GM12878 (cell line): Measurements from ENCODE around the gene IL17RE. TPM values are rescaled to one million over a fixed set of nuclear protein-coding genes. Genes with fewer than 3 reads are reported as not detected.
A peak's percentile ranks its signal among the peaks of the same experiment; 100 is the strongest.

Experiments
- ATAC-seq: fragments of 200-7000 bp; cut with Tn5 transposase; 3 replicates; pipeline ENCODE4 v1.9.1; 2020; ENCODE audit warnings: mild to moderate bottlenecking, moderate library complexity
- BruUV-seq: library from RNA; stranded (reverse); fragments of 400-500 nt; replicated peaks from 2 replicates; lab custom pipeline; 2021; lab: Mats Ljungman, UMichigan
- CTCF ChIA-PET: fragments of 300-600 bp; sonication (Branson Sonifier 250); formaldehyde crosslinking; extraction: SDS; loops from one replicate; lab custom pipeline; 2021; ENCODE audit warnings: inconsistent platforms; lab: Yijun Ruan, JAX
- POLR2A ChIA-PET: fragments of 350-600 bp; formaldehyde crosslinking; extraction: SDS; loops from one replicate; lab custom pipeline; 2021; ENCODE audit warnings: inconsistent platforms; lab: Charles Lee
- RAD21 ChIA-PET: fragments of 300-600 bp; sonication (Branson Sonifier 250); formaldehyde crosslinking; loops from one replicate; lab custom pipeline; 2023; ENCODE audit warnings: antibody characterized with exemption; ENCODE audit not compliant: unreplicated experiment; lab: Charles Lee
- SMC1A ChIA-PET: fragments of 300-600 bp; sonication (Branson Sonifier 250); formaldehyde crosslinking; loops from one replicate; lab custom pipeline; 2023; ENCODE audit not compliant: unreplicated experiment, uncharacterized antibody; lab: Charles Lee
- DNase-seq: peaks from one replicate; pipeline ENCODE4 v3.0.0-alpha.2; 2011; ENCODE audit warnings: low read depth, low spot score
- FAIRE-seq: peaks from 3 replicates; lab custom pipeline; 2011; peaks lifted over from hg19 to GRCh38; lab: Jason Lieb, UNC
- H2AFZ ChIP-seq: 2 replicates; pipeline ENCODE4 v1.6.0; 2011; ENCODE audit warnings: low read depth, low read length, control low read depth; ENCODE audit not compliant: control insufficient read depth
- H3K27ac ChIP-seq: 2 replicates; pipeline ENCODE4 v1.5.1; 2011; ENCODE audit warnings: control low read depth; ENCODE audit not compliant: control insufficient read depth, insufficient read depth
- H3K27me3 ChIP-seq, 2 experiments: replicated peaks in 1 of 2; 2 replicates each; pipeline versions ENCODE4 v1.6.0 to v1.6.1; 2011; ENCODE audit warnings: low read length in 1 of 2; ENCODE audit not compliant: control insufficient read depth in 2 of 2, insufficient read depth in 2 of 2
- H3K36me3 ChIP-seq, 2 experiments: 2 replicates each; pipeline ENCODE4 v1.5.1; 2011; ENCODE audit warnings: low read length in 1 of 2; ENCODE audit not compliant: control insufficient read depth in 2 of 2, insufficient read depth in 2 of 2
- H3K4me1 ChIP-seq: 2 replicates; pipeline ENCODE4 v1.6.1; 2011; ENCODE audit warnings: mild to moderate bottlenecking, low read length, moderate library complexity, mixed read lengths; ENCODE audit not compliant: control insufficient read depth, insufficient read depth
- H3K4me2 ChIP-seq: 2 replicates; pipeline ENCODE4 v1.6.0; 2011; ENCODE audit warnings: control low read depth; ENCODE audit not compliant: control insufficient read depth, insufficient read depth
- H3K4me3 ChIP-seq: fragments of 200-600 bp; sonication (generic); 2 replicates; pipeline ENCODE4 v1.5.1; 2016
- H3K79me2 ChIP-seq: 2 replicates; pipeline ENCODE4 v1.6.0; 2011; ENCODE audit warnings: low read length; ENCODE audit not compliant: control insufficient read depth, insufficient read depth
- H3K9ac ChIP-seq: 2 replicates; pipeline ENCODE4 v1.8.0; 2011; ENCODE audit warnings: low read length, control low read depth, mixed read lengths; ENCODE audit not compliant: control insufficient read depth, insufficient read depth
- H3K9me3 ChIP-seq: replicated peaks from 3 replicates; pipeline ENCODE4 v1.5.1; 2011; ENCODE audit warnings: mild to moderate bottlenecking, low read length; ENCODE audit not compliant: control insufficient read depth, insufficient read depth
- H4K20me1 ChIP-seq: 2 replicates; pipeline ENCODE4 v1.6.0; 2011; ENCODE audit not compliant: control insufficient read depth, insufficient read depth
- BRCA1 ChIP-seq: IDR thresholded peaks from 2 replicates; pipeline ENCODE4 v1.6.1; 2011; ENCODE audit warnings: low read depth, low read length, improper control_type of control experiment
- CHD2 ChIP-seq: IDR thresholded peaks from 2 replicates; pipeline ENCODE4 v1.6.1; 2011; ENCODE audit warnings: low read depth, low read length, improper control_type of control experiment, borderline replicate concordance
- DPF2 ChIP-seq: fragments of 450-650 bp; IDR thresholded peaks from 2 replicates; pipeline ENCODE4 v1.6.1; 2017; ENCODE audit warnings: mild to moderate bottlenecking
- E4F1 ChIP-seq: fragments of 450-650 bp; IDR thresholded peaks from 2 replicates; pipeline ENCODE4 v1.6.1; 2018; ENCODE audit warnings: borderline replicate concordance, mild to moderate bottlenecking; ENCODE audit not compliant: partially characterized antibody
- FOXK2 ChIP-seq: fragments of 450-650 bp; IDR thresholded peaks from 2 replicates; pipeline ENCODE4 v1.6.1; 2017; ENCODE audit warnings: mild to moderate bottlenecking, moderate library complexity
- HCFC1 ChIP-seq: fragments of 150-350 bp; IDR thresholded peaks from 2 replicates; pipeline ENCODE4 v1.6.1; 2014; ENCODE audit warnings: low read length
- HDGF ChIP-seq: fragments of 450-650 bp; IDR thresholded peaks from 2 replicates; pipeline ENCODE4 v1.6.1; 2016; ENCODE audit warnings: antibody characterized with exemption
- IKZF2 ChIP-seq, 2 experiments: fragments of 450-650 bp; IDR thresholded peaks; 2 replicates each; pipeline ENCODE4 v1.6.1; 2017; ENCODE audit warnings: mild to moderate bottlenecking in 2 of 2, moderate library complexity in 2 of 2
- MEF2B ChIP-seq: fragments of 450-650 bp; IDR thresholded peaks from 2 replicates; pipeline ENCODE4 v1.6.1; 2018; ENCODE audit warnings: mild to moderate bottlenecking, moderate library complexity; ENCODE audit not compliant: partially characterized antibody, poor library complexity, severe bottlenecking
- MXI1 ChIP-seq: fragments of 150-350 bp; IDR thresholded peaks from 2 replicates; pipeline ENCODE4 v1.6.1; 2011; ENCODE audit warnings: low read depth, mild to moderate bottlenecking, inconsistent platforms, low read length, improper control_type of control experiment
- NFIC ChIP-seq: IDR thresholded peaks from 2 replicates; pipeline ENCODE4 v1.6.1; 2012; ENCODE audit warnings: low read depth, mild to moderate bottlenecking, inconsistent platforms, low read length, moderate library complexity
- NR2C1 ChIP-seq: fragments of 450-650 bp; IDR thresholded peaks from 2 replicates; pipeline ENCODE4 v1.6.1; 2017; ENCODE audit warnings: antibody characterized with exemption, mild to moderate bottlenecking, moderate library complexity
- POLR2A ChIP-seq: IDR thresholded peaks from 2 replicates; pipeline ENCODE4 v1.6.1; 2011; ENCODE audit warnings: low read depth, mild to moderate bottlenecking, low read length
- POU2F2 ChIP-seq: IDR thresholded peaks from 3 replicates; pipeline ENCODE4 v1.6.1; 2011; ENCODE audit warnings: low read depth, mild to moderate bottlenecking, low read length, borderline replicate concordance
- RCOR1 ChIP-seq: conservative IDR thresholded peaks from 2 replicates; pipeline ENCODE4 v1.6.1; 2012; ENCODE audit warnings: low read depth, low read length, improper control_type of control experiment
- SP1 ChIP-seq: IDR thresholded peaks from one replicate; pipeline ENCODE4 v1.6.1; 2011; ENCODE audit warnings: low read depth, low read length
- SRF ChIP-seq, 2 experiments: IDR thresholded peaks; 2 replicates each; pipeline ENCODE4 v1.6.1; 2011; ENCODE audit warnings: low read depth in 2 of 2, low read length in 2 of 2, mild to moderate bottlenecking in 1 of 2, moderate library complexity in 1 of 2
- STAT3 ChIP-seq: IDR thresholded peaks from 2 replicates; pipeline ENCODE4 v1.6.1; 2011; ENCODE audit warnings: low read depth, low read length, improper control_type of control experiment
- TARDBP ChIP-seq: IDR thresholded peaks from 2 replicates; pipeline ENCODE4 v1.6.1; 2016; ENCODE audit warnings: borderline replicate concordance
- TCF3 ChIP-seq: IDR thresholded peaks from 2 replicates; pipeline ENCODE4 v1.6.1; 2012; ENCODE audit warnings: low read depth, mild to moderate bottlenecking, low read length, borderline replicate concordance; ENCODE audit not compliant: insufficient read depth
- ZBTB33 ChIP-seq: fragments of 450-650 bp; IDR thresholded peaks from 2 replicates; pipeline ENCODE4 v1.6.1; 2017; ENCODE audit warnings: mild to moderate bottlenecking
- ZSCAN29 ChIP-seq: fragments of 450-650 bp; IDR thresholded peaks from 2 replicates; pipeline ENCODE4 v1.6.1; 2017; ENCODE audit warnings: mild to moderate bottlenecking, moderate library complexity
- WGBS: methylation state at CpG from one replicate; pipeline ENCODE4 v1.1.6; 2016; ENCODE audit warnings: low lambda C conversion rate; ENCODE audit not compliant: insufficient replicate concordance, insufficient coverage; ENCODE audit errors: missing lambda C conversion rate; 5-methylcytosine and 5-hydroxymethylcytosine counted together
- in situ Hi-C: fragments of 300-500 bp; cut with MboI; formaldehyde crosslinking; loops from 9 replicates; pipeline ENCODE4 v1.14.3; 2018; ENCODE audit warnings: mixed read lengths
- intact Hi-C: fragments of 100-400 bp; cut with micrococcal nuclease; formaldehyde crosslinking; loops from one replicate; pipeline ENCODE4 v1.14.2; 2022; ENCODE audit not compliant: unreplicated experiment
- polyA plus RNA-seq, 11 experiments: library from polyadenylated mRNA; depleted of rRNA in 4 of 11; unstranded in 6 of 11; stranded (reverse) in 5 of 11; fragments of >200 nt; fragmentation: Nextera tagmentation in 4 of 11; fragmentation: Illumina TruSeq in 1 of 11; extraction: Ambion mirVana in 4 of 11; extraction: Trizol in 1 of 11; gene quantifications; 1 replicate in 1 of 11; 2 replicates in 10 of 11; pipeline versions ENCODE4 v1.2.1 to v1.2.3, GENCODE V29; 2011 to 2016; ENCODE audit warnings: inconsistent platforms in 2 of 11, missing spikeins in 2 of 11, low read depth in 1 of 11
- total RNA-seq, 4 experiments: library from RNA; depleted of rRNA in 3 of 4; stranded (reverse); fragments of >200 nt in 3 of 4; fragmentation: Illumina TruSeq in 1 of 4; extraction: Trizol in 1 of 4; gene quantifications; 2 replicates each; pipeline versions ENCODE4 v1.2.1 to v1.2.3, GENCODE V29; 2013 to 2021

IL17RE gene
- total and polyA plus RNA-seq, 10 of the 15 experiments (the other 5 are each of a cell fraction or from before 2014, with no cell fraction given) = 0.04 to 0.51 (median 0.12) TPM; not detected in 2

GRCh38 chr3:9891072-9891622, 11.5 kb upstream of the IL17RE start:
- no peaks in the 10 kb centered on the region for H3K27me3 ChIP-seq
- ChIA-PET POLR2A (interaction anchor here (0.6 to 3.4 kb wide), 16 partner anchors 11 to 430 kb away, joined by 3 to 35 read pairs (median 4); partner anchors contain the start of genes ARPC4, CIDEC, CRELD1 and EMC3), SMC1A (interaction anchor here (0.8 to 2.1 kb wide), 11 partner anchors 9 to 136 kb away, joined by 3 to 13 read pairs (median 4); partner anchors contain the start of genes ARPC4, CIDEC, RPUSD3 and TADA3), CTCF (interaction anchor here (0.5 to 3.1 kb wide), 6 partner anchors 11 to 287 kb away, joined by 4 to 28 read pairs (median 5); partner anchors contain the start of genes CIDEC and CRELD1), RAD21 (interaction anchor here (1.4 to 2.0 kb wide), 4 partner anchors 11 to 96 kb away, joined by 3 to 17 read pairs (median 6); partner anchors contain the start of genes CIDEC, CRELD1 and EMC3)
- no peaks in the 10 kb centered on the region for H4K20me1 ChIP-seq
- peak overlapping the region; percentile 98 for H3K27ac ChIP-seq
- no peak for FAIRE-seq
- no peaks in the 10 kb centered on the region for H3K4me1 ChIP-seq
- H3K9ac ChIP-seq = peak overlapping the region; percentile 99
- H2AFZ ChIP-seq = peak overlapping the region; percentile 93
- intact Hi-C loops = loop anchor here (2.0 kb wide), 1 partner anchor 42 kb away; the partner anchor contains the start of gene CRELD1
- H3K4me2 ChIP-seq = peak overlapping the region; percentile 7; the same call in 1 of the 2 replicates
- DNase-seq = no peak
- BruUV-seq = no TSS peak
- H3K4me3 ChIP-seq = peak overlapping the region; percentile 80
- in situ Hi-C loops = no loop called here
- 1% methylated on average over 12 of the region's 12 CpGs for WGBS
- H3K79me2 ChIP-seq = peaks cover 34% of the 10 kb centered on the region
- peak; percentile 3 for ATAC-seq
- H3K9me3 ChIP-seq = no peaks in the 10 kb centered on the region; the same call in 2 of the 3 replicates
- H3K36me3 ChIP-seq = peaks cover 2 to 12% of the 10 kb centered on the region in 2 experiments
- no peak for TF ChIP-seq TCF3
- TF ChIP-seq SP1 = peak; percentile 3
- TF ChIP-seq IKZF2 (IDR thresholded peaks at IDR 0.05) = peak in 1 of 2 experiments; percentile 50; a peak in 1 of 4 replicates
- TF ChIP-seq MXI1 = no peak
- 0 out of 2 replicates have a peak, but pooled peaks have one; percentile 27 for TF ChIP-seq ZSCAN29
- no peak for TF ChIP-seq NR2C1
- no peak for TF ChIP-seq CHD2
- no peak for TF ChIP-seq POLR2A
- no peak for TF ChIP-seq HCFC1
- TF ChIP-seq DPF2 = no peak
- no peak for TF ChIP-seq E4F1
- no peak for TF ChIP-seq STAT3
- TF ChIP-seq MEF2B = peak; percentile 66
- no peak for TF ChIP-seq SRF (IDR thresholded peaks at IDR 0.05; ENCODE audit: low read depth in 2 of 2, low read length in 2 of 2)
- TF ChIP-seq RCOR1 = 0 out of 2 replicates have a peak, but pooled peaks have one; percentile 36
- TF ChIP-seq NFIC = 0 out of 2 replicates have a peak, but pooled peaks have one; percentile 28
- no peak for TF ChIP-seq ZBTB33
- no peak for TF ChIP-seq FOXK2
- no peak for TF ChIP-seq TARDBP
- no peak for TF ChIP-seq BRCA1
- 0 out of 3 replicates have a peak, but pooled peaks have one; percentile 4 for TF ChIP-seq POU2F2
- no peak for TF ChIP-seq HDGF
